Neural cell (in vitro differentiated cells): ENCODE data around the gene HIVEP3. TPM values are rescaled to one million over a fixed set of nuclear protein-coding genes. Genes with fewer than 3 reads are reported as not detected.

Experiments
- H2AFZ ChIP-seq: fragments of 200-600, 300-800 bp; sonication (generic), shearing (Covaris generic); 2 replicates; pipeline ENCODE4 v1.6.0; 2014; ENCODE audit warnings: low read depth, mild to moderate bottlenecking, antibody characterized with exemption, low read length, moderate library complexity
- H3F3A ChIP-seq: fragments of 200-600 bp; shearing (Covaris generic); 2 replicates; pipeline ENCODE4 v1.6.1; 2016; ENCODE audit warnings: mild to moderate bottlenecking, moderate library complexity, mixed read lengths, antibody characterized with exemption, low read length; ENCODE audit not compliant: insufficient read depth, poor library complexity, severe bottlenecking
- H3K27ac ChIP-seq: fragments of 200-600, 300-800 bp; sonication (generic), shearing (Covaris generic); 2 replicates; pipeline ENCODE4 v1.5.1; 2014; ENCODE audit warnings: mild to moderate bottlenecking, low read length, moderate library complexity
- H3K27me3 ChIP-seq: fragments of 300-800, 200-600 bp; sonication (generic), shearing (Covaris generic); 2 replicates; pipeline ENCODE4 v1.6.0; 2014; ENCODE audit warnings: mild to moderate bottlenecking, low read depth, low read length, moderate library complexity; ENCODE audit not compliant: insufficient read depth
- H3K36me3 ChIP-seq: fragments of 300-800, 200-600 bp; sonication (generic), shearing (Covaris generic); 2 replicates; pipeline ENCODE4 v1.5.1; 2014; ENCODE audit warnings: mild to moderate bottlenecking, antibody characterized with exemption, low read length, moderate library complexity; ENCODE audit not compliant: insufficient read depth
- H3K4me2 ChIP-seq: fragments of 300-800, 200-600 bp; sonication (generic), shearing (Covaris generic); 2 replicates; pipeline ENCODE4 v1.6.0; 2014; ENCODE audit warnings: mild to moderate bottlenecking, low read length
- H3K4me3 ChIP-seq: fragments of 300-800, 200-600 bp; sonication (generic), shearing (Covaris generic); 2 replicates; pipeline ENCODE4 v1.5.1; 2014; ENCODE audit warnings: mild to moderate bottlenecking, low read length, moderate library complexity
- H3K79me2 ChIP-seq: fragments of 200-600 bp; shearing (Covaris generic); replicated peaks from 2 replicates; pipeline ENCODE4 v1.6.0; 2014; ENCODE audit warnings: mild to moderate bottlenecking, low read length, moderate library complexity; ENCODE audit not compliant: insufficient read depth
- H3K9ac ChIP-seq: fragments of 300-800, 200-600 bp; sonication (generic), shearing (Covaris generic); 2 replicates; pipeline ENCODE4 v1.6.1; 2016; ENCODE audit warnings: mild to moderate bottlenecking, low read length, mixed read lengths
- H3K9me2 ChIP-seq: fragments of 200-600 bp; shearing (Covaris generic); 2 replicates; pipeline ENCODE4 v1.6.1; 2016; ENCODE audit warnings: mild to moderate bottlenecking, low read length, mixed read lengths; ENCODE audit not compliant: insufficient read depth
- H3K9me3 ChIP-seq: fragments of 200-600, 300-800 bp; sonication (generic), shearing (Covaris generic); 2 replicates; pipeline ENCODE4 v1.6.1; 2016; ENCODE audit warnings: mild to moderate bottlenecking, mixed run types, low read length, moderate library complexity, mixed read lengths
- H4K20me1 ChIP-seq: fragments of 200-600 bp; shearing (Covaris generic); 2 replicates; pipeline ENCODE4 v1.6.1; 2016; ENCODE audit warnings: mild to moderate bottlenecking, mixed run types; ENCODE audit not compliant: insufficient read depth
- EP300 ChIP-seq: fragments of 450-650 bp; conservative IDR thresholded peaks from 2 replicates; pipeline ENCODE4 v1.6.1; 2014; ENCODE audit warnings: antibody characterized with exemption, mild to moderate bottlenecking, moderate library complexity; ENCODE audit not compliant: poor library complexity, severe bottlenecking
- EZH2 ChIP-seq: fragments of 200-600, 300-800 bp; shearing (Covaris generic), sonication (generic); IDR thresholded peaks from 2 replicates; pipeline ENCODE4 v1.6.1; 2014; ENCODE audit warnings: antibody characterized with exemption, low read length, borderline replicate concordance, mild to moderate bottlenecking; ENCODE audit not compliant: insufficient read depth, poor library complexity, severe bottlenecking
- MXI1 ChIP-seq: fragments of 450-650 bp; conservative IDR thresholded peaks from 2 replicates; pipeline ENCODE4 v1.6.1; 2014; ENCODE audit warnings: antibody characterized with exemption, mild to moderate bottlenecking; ENCODE audit not compliant: poor library complexity, severe bottlenecking
- POLR2AphosphoS5 ChIP-seq: IDR thresholded peaks from 2 replicates; pipeline ENCODE4 v1.6.1; 2012
- RAD21 ChIP-seq: fragments of 450-650 bp; conservative IDR thresholded peaks from 2 replicates; pipeline ENCODE4 v1.6.1; 2014; ENCODE audit warnings: antibody characterized with exemption, mild to moderate bottlenecking, moderate library complexity
- SMC3 ChIP-seq: fragments of 450-650 bp; conservative IDR thresholded peaks from 2 replicates; pipeline ENCODE4 v1.6.1; 2014; ENCODE audit warnings: antibody characterized with exemption, mild to moderate bottlenecking, moderate library complexity; ENCODE audit not compliant: poor library complexity
- TAF1 ChIP-seq: IDR thresholded peaks from 2 replicates; pipeline ENCODE4 v1.6.1; 2012; ENCODE audit warnings: low read depth
- polyA plus RNA-seq: library from polyadenylated mRNA; depleted of rRNA; stranded (reverse); fragments of >200 nt; gene quantifications from 2 replicates; pipeline ENCODE4 v1.2.3, GENCODE V29; 2014
- TF ChIP-seq, protein P1 (sequence below): IDR thresholded peaks from 2 replicates; pipeline ENCODE4 v1.6.1; 2012; ENCODE audit warnings: borderline replicate concordance
- TF ChIP-seq, protein P2 (sequence below): fragments of 450-650 bp; IDR thresholded peaks from 2 replicates; pipeline ENCODE4 v1.5.1; 2014; ENCODE audit warnings: antibody characterized with exemption, mild to moderate bottlenecking, moderate library complexity; ENCODE audit not compliant: poor library complexity, severe bottlenecking

Gene HIVEP3
- polyA plus RNA-seq, 1 donor from 2014 or later: 2.6 TPM

DNA sequence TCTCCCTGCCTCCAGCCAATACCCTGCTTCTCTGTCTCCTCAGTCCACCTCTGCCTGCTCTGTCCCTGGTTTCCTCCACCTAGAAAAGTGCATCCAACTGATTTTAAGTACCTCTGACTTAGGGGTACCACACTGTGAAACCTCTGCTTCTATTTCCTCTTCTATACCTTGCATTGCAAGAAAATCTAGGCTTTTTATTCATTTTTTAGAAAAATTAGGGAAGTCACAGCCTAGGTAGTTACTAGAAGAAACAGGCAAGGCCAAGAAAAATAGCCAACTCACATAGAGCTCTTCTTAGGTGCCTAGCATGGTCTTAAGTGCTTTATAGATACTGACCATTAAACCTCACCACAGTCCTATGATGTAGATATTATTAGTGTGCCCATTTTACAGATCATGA lies 39.1 kb downstream of the HIVEP3 start:
- Histone ChIP-seq H2AFZ (no peak overlapping the region), H3K4me3 (no peak overlapping the region)
- TF ChIP-seq MXI1: no peak
- no peak for TF ChIP-seq EZH2
- TF ChIP-seq, protein P1, sequence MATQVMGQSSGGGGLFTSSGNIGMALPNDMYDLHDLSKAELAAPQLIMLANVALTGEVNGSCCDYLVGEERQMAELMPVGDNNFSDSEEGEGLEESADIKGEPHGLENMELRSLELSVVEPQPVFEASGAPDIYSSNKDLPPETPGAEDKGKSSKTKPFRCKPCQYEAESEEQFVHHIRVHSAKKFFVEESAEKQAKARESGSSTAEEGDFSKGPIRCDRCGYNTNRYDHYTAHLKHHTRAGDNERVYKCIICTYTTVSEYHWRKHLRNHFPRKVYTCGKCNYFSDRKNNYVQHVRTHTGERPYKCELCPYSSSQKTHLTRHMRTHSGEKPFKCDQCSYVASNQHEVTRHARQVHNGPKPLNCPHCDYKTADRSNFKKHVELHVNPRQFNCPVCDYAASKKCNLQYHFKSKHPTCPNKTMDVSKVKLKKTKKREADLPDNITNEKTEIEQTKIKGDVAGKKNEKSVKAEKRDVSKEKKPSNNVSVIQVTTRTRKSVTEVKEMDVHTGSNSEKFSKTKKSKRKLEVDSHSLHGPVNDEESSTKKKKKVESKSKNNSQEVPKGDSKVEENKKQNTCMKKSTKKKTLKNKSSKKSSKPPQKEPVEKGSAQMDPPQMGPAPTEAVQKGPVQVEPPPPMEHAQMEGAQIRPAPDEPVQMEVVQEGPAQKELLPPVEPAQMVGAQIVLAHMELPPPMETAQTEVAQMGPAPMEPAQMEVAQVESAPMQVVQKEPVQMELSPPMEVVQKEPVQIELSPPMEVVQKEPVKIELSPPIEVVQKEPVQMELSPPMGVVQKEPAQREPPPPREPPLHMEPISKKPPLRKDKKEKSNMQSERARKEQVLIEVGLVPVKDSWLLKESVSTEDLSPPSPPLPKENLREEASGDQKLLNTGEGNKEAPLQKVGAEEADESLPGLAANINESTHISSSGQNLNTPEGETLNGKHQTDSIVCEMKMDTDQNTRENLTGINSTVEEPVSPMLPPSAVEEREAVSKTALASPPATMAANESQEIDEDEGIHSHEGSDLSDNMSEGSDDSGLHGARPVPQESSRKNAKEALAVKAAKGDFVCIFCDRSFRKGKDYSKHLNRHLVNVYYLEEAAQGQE: no peak
- TF ChIP-seq RAD21: no peak
- no peak for TF ChIP-seq EP300
- no peak for TF ChIP-seq SMC3
- TF ChIP-seq POLR2AphosphoS5: no peak
- no peak for TF ChIP-seq TAF1

DNA sequence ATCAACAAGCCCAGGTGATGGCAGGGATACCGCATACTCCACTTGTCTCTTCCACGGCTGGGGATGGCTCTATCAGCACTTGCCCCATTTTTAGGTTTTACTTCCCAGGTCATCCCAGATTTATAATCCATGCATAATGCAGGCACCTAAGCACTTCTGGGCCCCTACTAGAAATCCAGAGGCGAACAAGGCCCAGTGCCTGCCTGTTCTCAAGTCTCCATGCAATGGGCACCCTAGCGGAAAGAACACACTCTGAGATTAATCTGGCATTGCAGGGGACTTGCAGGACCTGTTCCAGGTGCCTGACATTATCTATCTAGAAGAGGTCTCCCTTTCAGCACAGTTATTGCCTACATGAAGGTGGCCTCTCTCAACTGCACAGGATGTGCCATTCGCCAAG lies 39.8 kb downstream of the HIVEP3 start:
- H3K9me3 ChIP-seq: no peaks in the 10 kb centered on the region
- no peaks in the 10 kb centered on the region for H3K27me3 ChIP-seq
- no peak overlapping the region for H3K9ac ChIP-seq
- H3K79me2 ChIP-seq: no peaks in the 10 kb centered on the region
- no peak overlapping the region for H3K4me3 ChIP-seq
- no peak overlapping the region for H3K27ac ChIP-seq
- H3K4me2 ChIP-seq: no peak overlapping the region
- H3K9me2 ChIP-seq: no peaks in the 10 kb centered on the region
- no peak for TF ChIP-seq MXI1
- no peak for TF ChIP-seq TAF1
- TF ChIP-seq POLR2AphosphoS5: no peak
- TF ChIP-seq, protein P2, sequence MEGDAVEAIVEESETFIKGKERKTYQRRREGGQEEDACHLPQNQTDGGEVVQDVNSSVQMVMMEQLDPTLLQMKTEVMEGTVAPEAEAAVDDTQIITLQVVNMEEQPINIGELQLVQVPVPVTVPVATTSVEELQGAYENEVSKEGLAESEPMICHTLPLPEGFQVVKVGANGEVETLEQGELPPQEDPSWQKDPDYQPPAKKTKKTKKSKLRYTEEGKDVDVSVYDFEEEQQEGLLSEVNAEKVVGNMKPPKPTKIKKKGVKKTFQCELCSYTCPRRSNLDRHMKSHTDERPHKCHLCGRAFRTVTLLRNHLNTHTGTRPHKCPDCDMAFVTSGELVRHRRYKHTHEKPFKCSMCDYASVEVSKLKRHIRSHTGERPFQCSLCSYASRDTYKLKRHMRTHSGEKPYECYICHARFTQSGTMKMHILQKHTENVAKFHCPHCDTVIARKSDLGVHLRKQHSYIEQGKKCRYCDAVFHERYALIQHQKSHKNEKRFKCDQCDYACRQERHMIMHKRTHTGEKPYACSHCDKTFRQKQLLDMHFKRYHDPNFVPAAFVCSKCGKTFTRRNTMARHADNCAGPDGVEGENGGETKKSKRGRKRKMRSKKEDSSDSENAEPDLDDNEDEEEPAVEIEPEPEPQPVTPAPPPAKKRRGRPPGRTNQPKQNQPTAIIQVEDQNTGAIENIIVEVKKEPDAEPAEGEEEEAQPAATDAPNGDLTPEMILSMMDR: no peak
- TF ChIP-seq SMC3: no peak
- TF ChIP-seq EZH2: no peak
- TF ChIP-seq, protein P1: no peak
- TF ChIP-seq RAD21: no peak
- TF ChIP-seq EP300: no peak
- H3K36me3 ChIP-seq: no peaks in the 10 kb centered on the region
- no peaks in the 10 kb centered on the region for H4K20me1 ChIP-seq
- no peak overlapping the region for H2AFZ ChIP-seq
- H3F3A ChIP-seq: peaks cover 3% of the 10 kb centered on the region

More for the DNA sequence above, 39.1 kb downstream of the HIVEP3 start:
- H3K79me2 ChIP-seq: no peaks in the 10 kb centered on the region
- H4K20me1 ChIP-seq: no peaks in the 10 kb centered on the region
- no peak overlapping the region for H3K27ac ChIP-seq
- no peaks in the 10 kb centered on the region for H3K36me3 ChIP-seq
- no peak overlapping the region for H3K4me2 ChIP-seq
- H3K27me3 ChIP-seq: no peaks in the 10 kb centered on the region
- H3K9me3 ChIP-seq: no peaks in the 10 kb centered on the region
- H3K9me2 ChIP-seq: no peaks in the 10 kb centered on the region
- H3F3A ChIP-seq: peaks cover 3% of the 10 kb centered on the region
- no peak overlapping the region for H3K9ac ChIP-seq
